Measurements from ENCODE around the gene BABAM2. TPM values are rescaled to one million over a fixed set of nuclear protein-coding genes. Genes with fewer than 3 reads are reported as not detected.

BABAM2 gene
- total and polyA plus RNA-seq, 2 experiments from 2014 or later: 17.8 to 21.5 TPM

GRCh38 chr2:27922842-27923241, 32.3 kb downstream of the BABAM2 start:
- H3K36me3 Mint-ChIP-seq (ENCODE audit: low read depth): no peaks in the 10 kb centered on the region
- H3K4me1 Mint-ChIP-seq: peaks cover 5% of the 10 kb centered on the region; the same call in 2 of the 3 replicates
- no peak overlapping the region for H3K27ac Mint-ChIP-seq
- no peak overlapping the region for H3K4me3 ChIP-seq
- H3K9me3 Mint-ChIP-seq: no peaks in the 10 kb centered on the region
- H3K36me3 ChIP-seq (ENCODE audit: insufficient read depth): no peaks in the 10 kb centered on the region
- DNase-seq (ENCODE audit: low spot score) (no peak), ATAC-seq (no peak)
- no peak overlapping the region for H3K4me2 ChIP-seq
- H3K27me3 Mint-ChIP-seq (ENCODE audit: insufficient read depth, low read depth, poor library complexity): no peaks in the 10 kb centered on the region
- H3F3A ChIP-seq (replicated peaks; ENCODE audit: low read depth): no peaks in the 10 kb centered on the region
- no peaks in the 10 kb centered on the region for H3K79me2 ChIP-seq (replicated peaks; ENCODE audit: insufficient read depth)
- no peak overlapping the region for H2AFZ ChIP-seq
- no peaks in the 10 kb centered on the region for H3K27me3 ChIP-seq (ENCODE audit: insufficient read depth)
- H4K20me1 ChIP-seq (replicated peaks; ENCODE audit: insufficient read depth): no peaks in the 10 kb centered on the region
- no peaks in the 10 kb centered on the region for H3K4me1 ChIP-seq (ENCODE audit: insufficient read depth)
- no peaks in the 10 kb centered on the region for H3K9me2 ChIP-seq (ENCODE audit: insufficient read depth)
- H3K27ac ChIP-seq (ENCODE audit: low read depth): no peak overlapping the region
- no peak overlapping the region for H3K4me3 Mint-ChIP-seq
- TF ChIP-seq CTCF (conservative IDR thresholded peaks at IDR 0.05; ENCODE audit: low read depth in 2 of 2) (no peak), NANOG (IDR thresholded peaks at IDR 0.05; ENCODE audit: borderline replicate concordance) (no peak), ETS1 (IDR thresholded peaks at IDR 0.05) (no peak), EZH2phosphoT487 (IDR thresholded peaks at IDR 0.05; ENCODE audit: unreplicated experiment) (no peak), POLR2AphosphoS5 (IDR thresholded peaks at IDR 0.05; ENCODE audit: low read depth) (no peak), STAT1 (IDR thresholded peaks at IDR 0.05; ENCODE audit: unreplicated experiment) (no peak), CREB1 (CRISPR knock-in tag; IDR thresholded peaks at IDR 0.05; ENCODE audit: low read depth) (no peak), ZNF114 (CRISPR knock-in tag; IDR thresholded peaks at IDR 0.05) (no peak), JUNB (IDR thresholded peaks at IDR 0.05; ENCODE audit: unreplicated experiment) (no peak), EZH2 (IDR thresholded peaks at IDR 0.05; ENCODE audit: low read depth, unreplicated experiment) (no peak), ZNF331 (CRISPR knock-in tag; IDR thresholded peaks at IDR 0.05; ENCODE audit: low read depth) (no peak)
- TF ChIP-seq, protein P1, sequence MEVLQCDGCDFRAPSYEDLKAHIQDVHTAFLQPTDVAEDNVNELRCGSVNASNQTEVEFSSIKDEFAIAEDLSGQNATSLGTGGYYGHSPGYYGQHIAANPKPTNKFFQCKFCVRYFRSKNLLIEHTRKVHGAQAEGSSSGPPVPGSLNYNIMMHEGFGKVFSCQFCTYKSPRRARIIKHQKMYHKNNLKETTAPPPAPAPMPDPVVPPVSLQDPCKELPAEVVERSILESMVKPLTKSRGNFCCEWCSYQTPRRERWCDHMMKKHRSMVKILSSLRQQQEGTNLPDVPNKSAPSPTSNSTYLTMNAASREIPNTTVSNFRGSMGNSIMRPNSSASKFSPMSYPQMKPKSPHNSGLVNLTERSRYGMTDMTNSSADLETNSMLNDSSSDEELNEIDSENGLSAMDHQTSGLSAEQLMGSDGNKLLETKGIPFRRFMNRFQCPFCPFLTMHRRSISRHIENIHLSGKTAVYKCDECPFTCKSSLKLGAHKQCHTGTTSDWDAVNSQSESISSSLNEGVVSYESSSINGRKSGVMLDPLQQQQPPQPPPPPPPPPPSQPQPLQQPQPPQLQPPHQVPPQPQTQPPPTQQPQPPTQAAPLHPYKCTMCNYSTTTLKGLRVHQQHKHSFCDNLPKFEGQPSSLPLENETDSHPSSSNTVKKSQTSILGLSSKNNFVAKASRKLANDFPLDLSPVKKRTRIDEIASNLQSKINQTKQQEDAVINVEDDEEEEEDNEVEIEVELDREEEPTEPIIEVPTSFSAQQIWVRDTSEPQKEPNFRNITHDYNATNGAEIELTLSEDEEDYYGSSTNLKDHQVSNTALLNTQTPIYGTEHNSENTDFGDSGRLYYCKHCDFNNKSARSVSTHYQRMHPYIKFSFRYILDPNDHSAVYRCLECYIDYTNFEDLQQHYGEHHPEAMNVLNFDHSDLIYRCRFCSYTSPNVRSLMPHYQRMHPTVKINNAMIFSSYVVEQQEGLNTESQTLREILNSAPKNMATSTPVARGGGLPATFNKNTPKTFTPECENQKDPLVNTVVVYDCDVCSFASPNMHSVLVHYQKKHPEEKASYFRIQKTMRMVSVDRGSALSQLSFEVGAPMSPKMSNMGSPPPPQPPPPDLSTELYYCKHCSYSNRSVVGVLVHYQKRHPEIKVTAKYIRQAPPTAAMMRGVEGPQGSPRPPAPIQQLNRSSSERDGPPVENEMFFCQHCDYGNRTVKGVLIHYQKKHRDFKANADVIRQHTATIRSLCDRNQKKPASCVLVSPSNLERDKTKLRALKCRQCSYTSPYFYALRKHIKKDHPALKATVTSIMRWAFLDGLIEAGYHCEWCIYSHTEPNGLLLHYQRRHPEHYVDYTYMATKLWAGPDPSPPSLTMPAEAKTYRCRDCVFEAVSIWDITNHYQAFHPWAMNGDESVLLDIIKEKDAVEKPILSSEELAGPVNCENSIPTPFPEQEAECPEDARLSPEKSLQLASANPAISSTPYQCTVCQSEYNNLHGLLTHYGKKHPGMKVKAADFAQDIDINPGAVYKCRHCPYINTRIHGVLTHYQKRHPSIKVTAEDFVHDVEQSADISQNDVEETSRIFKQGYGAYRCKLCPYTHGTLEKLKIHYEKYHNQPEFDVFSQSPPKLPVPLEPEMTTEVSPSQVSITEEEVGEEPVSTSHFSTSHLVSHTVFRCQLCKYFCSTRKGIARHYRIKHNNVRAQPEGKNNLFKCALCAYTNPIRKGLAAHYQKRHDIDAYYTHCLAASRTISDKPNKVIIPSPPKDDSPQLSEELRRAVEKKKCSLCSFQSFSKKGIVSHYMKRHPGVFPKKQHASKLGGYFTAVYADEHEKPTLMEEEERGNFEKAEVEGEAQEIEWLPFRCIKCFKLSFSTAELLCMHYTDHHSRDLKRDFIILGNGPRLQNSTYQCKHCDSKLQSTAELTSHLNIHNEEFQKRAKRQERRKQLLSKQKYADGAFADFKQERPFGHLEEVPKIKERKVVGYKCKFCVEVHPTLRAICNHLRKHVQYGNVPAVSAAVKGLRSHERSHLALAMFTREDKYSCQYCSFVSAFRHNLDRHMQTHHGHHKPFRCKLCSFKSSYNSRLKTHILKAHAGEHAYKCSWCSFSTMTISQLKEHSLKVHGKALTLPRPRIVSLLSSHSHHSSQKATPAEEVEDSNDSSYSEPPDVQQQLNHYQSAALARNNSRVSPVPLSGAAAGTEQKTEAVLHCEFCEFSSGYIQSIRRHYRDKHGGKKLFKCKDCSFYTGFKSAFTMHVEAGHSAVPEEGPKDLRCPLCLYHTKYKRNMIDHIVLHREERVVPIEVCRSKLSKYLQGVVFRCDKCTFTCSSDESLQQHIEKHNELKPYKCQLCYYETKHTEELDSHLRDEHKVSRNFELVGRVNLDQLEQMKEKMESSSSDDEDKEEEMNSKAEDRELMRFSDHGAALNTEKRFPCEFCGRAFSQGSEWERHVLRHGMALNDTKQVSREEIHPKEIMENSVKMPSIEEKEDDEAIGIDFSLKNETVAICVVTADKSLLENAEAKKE (CRISPR knock-in tag; IDR thresholded peaks at IDR 0.05): no peak
- TF ChIP-seq, protein P2, sequence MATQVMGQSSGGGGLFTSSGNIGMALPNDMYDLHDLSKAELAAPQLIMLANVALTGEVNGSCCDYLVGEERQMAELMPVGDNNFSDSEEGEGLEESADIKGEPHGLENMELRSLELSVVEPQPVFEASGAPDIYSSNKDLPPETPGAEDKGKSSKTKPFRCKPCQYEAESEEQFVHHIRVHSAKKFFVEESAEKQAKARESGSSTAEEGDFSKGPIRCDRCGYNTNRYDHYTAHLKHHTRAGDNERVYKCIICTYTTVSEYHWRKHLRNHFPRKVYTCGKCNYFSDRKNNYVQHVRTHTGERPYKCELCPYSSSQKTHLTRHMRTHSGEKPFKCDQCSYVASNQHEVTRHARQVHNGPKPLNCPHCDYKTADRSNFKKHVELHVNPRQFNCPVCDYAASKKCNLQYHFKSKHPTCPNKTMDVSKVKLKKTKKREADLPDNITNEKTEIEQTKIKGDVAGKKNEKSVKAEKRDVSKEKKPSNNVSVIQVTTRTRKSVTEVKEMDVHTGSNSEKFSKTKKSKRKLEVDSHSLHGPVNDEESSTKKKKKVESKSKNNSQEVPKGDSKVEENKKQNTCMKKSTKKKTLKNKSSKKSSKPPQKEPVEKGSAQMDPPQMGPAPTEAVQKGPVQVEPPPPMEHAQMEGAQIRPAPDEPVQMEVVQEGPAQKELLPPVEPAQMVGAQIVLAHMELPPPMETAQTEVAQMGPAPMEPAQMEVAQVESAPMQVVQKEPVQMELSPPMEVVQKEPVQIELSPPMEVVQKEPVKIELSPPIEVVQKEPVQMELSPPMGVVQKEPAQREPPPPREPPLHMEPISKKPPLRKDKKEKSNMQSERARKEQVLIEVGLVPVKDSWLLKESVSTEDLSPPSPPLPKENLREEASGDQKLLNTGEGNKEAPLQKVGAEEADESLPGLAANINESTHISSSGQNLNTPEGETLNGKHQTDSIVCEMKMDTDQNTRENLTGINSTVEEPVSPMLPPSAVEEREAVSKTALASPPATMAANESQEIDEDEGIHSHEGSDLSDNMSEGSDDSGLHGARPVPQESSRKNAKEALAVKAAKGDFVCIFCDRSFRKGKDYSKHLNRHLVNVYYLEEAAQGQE (IDR thresholded peaks at IDR 0.05; ENCODE audit: unreplicated experiment): no peak
